GM18861 (cell line): ENCODE data around the gene IZUMO2.
"Not testable (repeated sequence)": the region's sequence is repeated elsewhere in the genome, so short reads cannot be mapped to it uniquely, and the experiment has no call there.

Experiments
- ATAC-seq: cut with Tn5 transposase; IDR thresholded peaks from one replicate; pipeline ENCODE4 v1.9.1; 2021; ENCODE audit not compliant: unreplicated experiment

The IZUMO2 gene

DNA sequence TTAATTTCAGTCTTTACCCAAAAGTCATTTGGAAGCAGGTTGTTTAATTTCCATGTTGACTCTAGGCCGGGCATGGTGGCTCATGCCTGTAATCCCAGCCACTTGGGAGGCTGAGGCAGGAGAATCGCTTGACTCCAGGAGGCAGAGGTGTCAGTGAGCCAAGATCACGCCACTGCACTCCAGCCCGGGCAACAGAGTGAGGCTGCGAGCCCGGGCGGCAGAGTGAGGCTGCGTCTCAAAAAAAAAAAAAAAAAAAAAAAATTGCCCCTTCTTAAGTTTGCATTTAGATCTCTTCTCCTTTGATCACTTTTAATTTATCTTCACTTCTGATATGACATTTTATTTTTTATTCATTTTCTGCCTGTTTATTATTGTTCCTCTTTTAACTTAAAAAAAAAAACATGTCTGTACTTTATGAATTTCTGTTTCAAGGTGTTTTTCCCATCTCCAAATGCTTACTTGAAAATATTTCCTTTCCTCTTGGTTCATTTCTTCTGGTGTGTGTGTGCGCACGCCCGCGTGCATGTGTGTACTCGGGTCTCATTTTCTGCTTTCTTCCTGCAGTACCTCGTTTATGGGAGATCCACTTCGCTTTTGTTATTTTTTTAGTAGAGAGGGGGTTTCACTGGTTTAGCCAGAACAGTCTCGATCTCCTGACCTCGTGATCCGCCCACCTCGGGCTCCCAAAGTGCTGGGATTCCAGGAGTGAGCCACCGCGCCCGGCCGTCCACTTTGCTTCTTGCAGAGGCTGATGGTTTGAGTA lies 26.3 kb downstream of the IZUMO2 start:
- ATAC-seq = not testable (repeated sequence)

DNA sequence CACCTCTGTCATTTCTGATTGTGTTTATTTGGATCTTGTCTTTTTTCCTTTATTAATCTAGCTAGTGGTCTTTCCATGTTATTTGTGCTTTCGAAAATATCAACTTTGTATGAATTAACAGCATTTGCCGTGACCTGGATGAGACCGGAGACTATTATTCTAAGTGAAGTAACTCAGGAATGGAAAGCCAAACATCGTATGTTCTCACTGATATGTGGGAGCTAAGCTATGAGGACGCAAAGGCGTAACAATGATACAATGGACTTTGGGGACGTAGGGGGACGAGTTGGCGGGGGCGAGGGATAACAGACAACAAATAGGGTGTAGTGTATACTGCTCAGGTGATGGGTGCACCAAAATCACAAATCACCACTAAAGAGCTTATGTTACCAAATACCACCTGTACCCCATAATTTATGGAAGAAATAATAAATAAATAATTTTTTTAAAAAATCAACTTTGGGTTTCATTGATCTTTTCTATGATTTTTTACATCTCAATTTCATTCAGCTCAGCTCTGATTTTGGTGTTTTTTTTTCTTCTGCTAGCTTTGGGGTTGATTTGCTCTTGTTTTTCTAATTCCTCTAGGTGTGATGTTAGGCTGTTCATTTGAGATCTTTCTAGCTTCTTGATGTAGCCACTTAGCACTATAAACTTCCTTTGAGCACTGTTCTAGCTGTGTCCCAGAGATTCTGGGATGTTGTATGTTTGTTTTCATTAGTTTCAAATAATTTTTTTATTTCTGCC lies 27.1 kb downstream of the IZUMO2 start:
- ATAC-seq = not testable (repeated sequence)

DNA sequence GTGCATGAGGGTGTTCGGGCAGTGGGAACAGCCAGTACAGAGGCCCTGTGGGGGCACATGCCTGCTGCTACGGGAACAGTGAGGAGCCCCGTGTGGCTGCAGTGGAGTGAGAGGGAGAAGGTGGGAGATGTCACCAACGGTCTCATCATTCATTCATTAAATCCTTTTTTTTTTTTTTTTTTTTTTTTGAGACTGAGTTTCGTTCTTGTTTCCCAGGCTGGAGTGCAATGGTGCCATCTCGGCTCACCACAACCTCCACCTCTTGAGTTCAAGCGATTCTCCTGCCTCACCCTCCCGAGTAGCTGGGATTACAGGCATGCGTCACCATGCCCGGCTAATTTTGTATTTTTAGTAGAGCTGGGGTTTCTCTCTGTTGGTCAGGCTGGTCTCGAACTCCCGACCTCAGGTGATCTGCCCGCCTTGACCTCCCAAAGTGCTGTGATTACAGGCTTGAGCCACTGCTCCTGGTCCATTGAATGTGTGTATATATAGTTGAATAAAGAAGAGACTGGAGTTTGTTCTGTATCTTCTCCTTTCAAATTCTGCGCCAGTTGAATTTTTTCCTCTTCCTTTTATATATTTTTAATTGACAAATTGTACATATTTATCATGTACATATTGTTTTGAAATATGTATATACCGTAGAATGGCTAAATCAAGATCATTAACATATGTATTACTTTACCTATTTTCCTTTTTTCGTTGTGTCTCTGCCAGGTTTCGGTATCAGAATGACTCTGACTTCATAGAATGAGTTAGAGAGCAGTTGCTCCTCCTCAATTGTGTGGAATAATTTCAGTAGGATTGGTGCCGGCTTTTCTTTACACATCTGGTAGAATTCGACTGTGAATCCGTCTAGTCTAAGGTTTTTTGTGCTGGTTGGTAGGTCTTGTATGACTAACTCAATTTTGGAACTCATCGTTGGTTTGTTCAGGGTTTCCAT lies 28.0 kb downstream of the IZUMO2 start:
- ATAC-seq = not testable (repeated sequence)

DNA sequence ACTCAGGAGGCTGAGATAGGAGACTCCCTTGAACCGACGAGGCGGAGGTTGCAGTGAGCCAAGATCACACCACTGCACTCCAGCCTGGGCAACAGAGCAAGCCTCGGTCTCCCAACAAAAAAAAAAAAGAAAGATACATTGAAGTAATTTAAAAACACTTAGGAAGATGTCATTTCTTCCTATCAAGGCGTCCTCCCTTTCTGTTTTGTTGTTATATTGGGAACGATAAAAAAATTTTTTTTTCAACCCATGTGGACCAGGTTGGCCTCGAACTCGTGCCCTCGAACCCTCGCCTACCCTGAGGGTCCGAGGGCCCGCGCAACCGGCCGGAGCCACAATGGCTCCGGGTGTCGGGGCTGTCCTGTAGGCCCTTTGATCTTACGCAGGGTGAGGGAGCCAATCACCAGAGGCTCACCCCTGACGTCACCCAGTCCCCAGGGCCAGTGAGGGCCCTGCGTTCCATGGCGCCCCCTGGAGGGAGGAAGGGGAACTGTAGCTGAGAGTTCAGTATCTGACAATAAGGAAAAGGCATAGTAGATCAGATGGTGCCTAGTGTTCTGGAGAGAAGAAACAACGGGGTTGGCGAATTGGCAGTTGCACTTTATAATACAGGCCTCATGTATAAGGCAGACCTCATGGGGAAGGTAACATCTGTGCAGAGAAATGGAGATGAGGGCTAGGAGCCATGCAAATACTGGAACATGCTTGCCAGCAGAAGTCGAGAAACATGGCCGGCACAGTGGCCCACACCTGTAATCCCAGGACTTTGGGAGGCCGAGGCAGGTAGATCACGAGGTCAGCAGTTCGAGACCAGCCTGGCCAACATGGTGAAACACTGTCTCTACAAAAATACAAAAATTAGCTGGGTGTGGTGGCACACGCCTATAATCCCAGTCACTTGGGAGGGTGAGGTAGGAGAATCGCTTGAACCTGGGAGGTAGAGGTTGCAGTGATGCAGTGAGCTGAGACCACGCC lies 29.3 kb downstream of the IZUMO2 start:
- ATAC-seq = not testable (repeated sequence)

DNA sequence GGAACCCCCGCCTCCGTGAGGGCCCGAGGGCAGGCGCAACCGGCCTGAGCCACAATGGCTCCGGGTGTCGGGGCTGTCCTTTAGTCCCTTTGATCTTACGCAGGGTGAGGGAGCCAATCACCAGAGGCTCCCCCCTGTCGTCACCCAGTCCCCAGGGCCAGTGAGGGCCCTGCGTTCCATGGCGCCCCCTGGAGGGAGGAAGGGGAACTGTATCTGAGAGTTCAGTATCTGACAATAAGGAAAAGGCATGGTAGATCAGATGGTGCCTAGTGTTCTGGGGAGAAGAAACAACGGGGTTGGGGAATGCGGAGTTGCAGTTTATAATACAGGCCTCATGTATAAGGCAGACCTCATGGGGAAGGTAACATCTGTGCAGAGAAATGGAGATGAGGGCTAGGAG lies 59.1 kb downstream of the IZUMO2 start:
- ATAC-seq = not testable (repeated sequence)

DNA sequence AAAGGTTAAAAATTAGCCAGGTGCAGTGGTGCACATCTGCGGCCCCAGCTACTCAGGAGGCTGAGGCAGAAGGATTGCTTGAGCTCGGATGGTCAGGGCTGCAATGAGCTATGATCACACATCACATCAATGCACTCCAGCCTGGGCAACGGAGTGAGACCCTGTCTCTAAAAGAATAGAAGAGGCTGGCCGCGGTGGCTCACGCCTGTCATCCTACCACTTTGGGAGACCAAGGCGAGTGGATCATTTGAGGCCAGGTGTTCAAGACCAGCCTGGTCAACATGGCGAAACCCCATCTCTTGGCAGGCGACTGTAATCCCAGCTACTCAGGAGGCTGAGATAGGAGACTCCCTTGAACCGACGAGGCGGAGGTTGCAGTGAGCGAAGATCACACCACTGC lies 59.7 kb downstream of the IZUMO2 start:
- not testable (repeated sequence) for ATAC-seq
